ENCODE measurements around the gene SSBP4. TPM values are rescaled to one million over a fixed set of nuclear protein-coding genes. Genes with fewer than 3 reads are reported as not detected.

Gene SSBP4
- total RNA-seq, 1 experiment from 2014 or later = 46.1 TPM

GRCh38 chr19:18386543-18387271 is 32.5 kb upstream of the SSBP4 start:
- H3K56ac ChIP-seq (ENCODE audit: insufficient read length, low read depth, low read length) = no peak overlapping the region
- DNase-seq = no peak
- H3K14ac ChIP-seq (ENCODE audit: insufficient read depth, low read length) = no peak overlapping the region
- no peak overlapping the region; a peak in 1 of 7 replicates for H3K27ac Mint-ChIP-seq
- no peak for TF ChIP-seq CTCF (conservative IDR thresholded peaks at IDR 0.05)
- no peak overlapping the region for H4K8ac ChIP-seq (replicated peaks; ENCODE audit: insufficient read length, low read depth, low read length)
- no peak overlapping the region for H3K4ac ChIP-seq (ENCODE audit: low read depth, low read length)
- no peaks in the 10 kb centered on the region for H4K20me1 ChIP-seq (ENCODE audit: control insufficient read depth, insufficient read depth, insufficient read length)
- H3T11ph ChIP-seq (ENCODE audit: low read length) = no peak overlapping the region
- H2BK20ac ChIP-seq (ENCODE audit: low read depth, low read length, poor library complexity, severe bottlenecking) = no peak overlapping the region
- H2BK15ac ChIP-seq (ENCODE audit: low read depth, low read length) = no peak overlapping the region
- peaks cover 19 to 24% of the 10 kb centered on the region in 2 experiments for H3K4me1 Mint-ChIP-seq
- H3K9me3 Mint-ChIP-seq = no peaks in the 10 kb centered on the region
- peaks cover 39% of the 10 kb centered on the region for H3K27me3 Mint-ChIP-seq (ENCODE audit: low read depth)
- no peak overlapping the region for H2AFZ ChIP-seq (ENCODE audit: low read length)
- H2BK5ac ChIP-seq (ENCODE audit: insufficient read length, low read length) = no peak overlapping the region
- H3K27ac ChIP-seq (ENCODE audit: insufficient read length, low read depth, low read length) = no peak overlapping the region
- H3K79me2 ChIP-seq (ENCODE audit: insufficient read depth, low read length) = no peaks in the 10 kb centered on the region
- no peak overlapping the region for H2BK120ac ChIP-seq (ENCODE audit: low read depth, low read length, poor library complexity, severe bottlenecking)
- peak overlapping the region in 1 of 2 experiments; percentile 65; a peak in 3 of 5 replicates for H3K4me3 Mint-ChIP-seq
- H3K4me2 ChIP-seq (ENCODE audit: insufficient read depth, insufficient read length, low read length) = peak overlapping the region; percentile 5
- no peak overlapping the region for H3K9ac ChIP-seq (ENCODE audit: extremely low read depth, insufficient read length, low read length)
- no peak overlapping the region for H2AK5ac ChIP-seq (ENCODE audit: insufficient read length, low read length)
- no peak overlapping the region for H3K18ac ChIP-seq (ENCODE audit: insufficient read length, low read depth, low read length)
- H3K36me3 Mint-ChIP-seq (ENCODE audit: insufficient read depth in 1 of 3, low read depth in 3 of 3) = peaks cover 0 to 5% (median 5%) of the 10 kb centered on the region in 3 experiments; a peak in 1 of 7 replicates
- H4K5ac ChIP-seq (ENCODE audit: insufficient read length, low read depth, low read length) = no peak overlapping the region
- H2BK12ac ChIP-seq (ENCODE audit: insufficient read length, low read depth, low read length) = no peak overlapping the region
- H3K79me1 ChIP-seq (ENCODE audit: insufficient read depth, low read depth, low read length, poor library complexity, severe bottlenecking) = no peaks in the 10 kb centered on the region
- no peaks in the 10 kb centered on the region for H3K9me3 ChIP-seq (ENCODE audit: control insufficient read depth, low read depth, low read length)
- H3K4me1 ChIP-seq (ENCODE audit: insufficient read depth, low read length) = no peaks in the 10 kb centered on the region
- H4K91ac ChIP-seq (ENCODE audit: insufficient read length, low read depth, low read length) = no peak overlapping the region
- no CpG with 5 or more reads among the region's 14 CpGs for WGBS (ENCODE audit: extremely low coverage, insufficient read length, low lambda C conversion rate)
- no peaks in the 10 kb centered on the region for H3K23me2 ChIP-seq (ENCODE audit: insufficient read length, low read depth, low read length, poor library complexity, severe bottlenecking)
- no peak overlapping the region for H3K23ac ChIP-seq (ENCODE audit: insufficient read length, low read depth, low read length)
- no peaks in the 10 kb centered on the region for H3K27me3 ChIP-seq (ENCODE audit: insufficient read depth, low read length)

Data from H9 (cell line).